ENCODE results near the gene RASL11A. TPM values are rescaled to one million over a fixed set of nuclear protein-coding genes. Genes with fewer than 3 reads are reported as not detected.

RASL11A gene
- total and polyA plus RNA-seq, 2 of the 13 experiments (the other 11 are each of a cell fraction or from before 2014, with no cell fraction given), result 3.0 to 4.1 TPM

DNA sequence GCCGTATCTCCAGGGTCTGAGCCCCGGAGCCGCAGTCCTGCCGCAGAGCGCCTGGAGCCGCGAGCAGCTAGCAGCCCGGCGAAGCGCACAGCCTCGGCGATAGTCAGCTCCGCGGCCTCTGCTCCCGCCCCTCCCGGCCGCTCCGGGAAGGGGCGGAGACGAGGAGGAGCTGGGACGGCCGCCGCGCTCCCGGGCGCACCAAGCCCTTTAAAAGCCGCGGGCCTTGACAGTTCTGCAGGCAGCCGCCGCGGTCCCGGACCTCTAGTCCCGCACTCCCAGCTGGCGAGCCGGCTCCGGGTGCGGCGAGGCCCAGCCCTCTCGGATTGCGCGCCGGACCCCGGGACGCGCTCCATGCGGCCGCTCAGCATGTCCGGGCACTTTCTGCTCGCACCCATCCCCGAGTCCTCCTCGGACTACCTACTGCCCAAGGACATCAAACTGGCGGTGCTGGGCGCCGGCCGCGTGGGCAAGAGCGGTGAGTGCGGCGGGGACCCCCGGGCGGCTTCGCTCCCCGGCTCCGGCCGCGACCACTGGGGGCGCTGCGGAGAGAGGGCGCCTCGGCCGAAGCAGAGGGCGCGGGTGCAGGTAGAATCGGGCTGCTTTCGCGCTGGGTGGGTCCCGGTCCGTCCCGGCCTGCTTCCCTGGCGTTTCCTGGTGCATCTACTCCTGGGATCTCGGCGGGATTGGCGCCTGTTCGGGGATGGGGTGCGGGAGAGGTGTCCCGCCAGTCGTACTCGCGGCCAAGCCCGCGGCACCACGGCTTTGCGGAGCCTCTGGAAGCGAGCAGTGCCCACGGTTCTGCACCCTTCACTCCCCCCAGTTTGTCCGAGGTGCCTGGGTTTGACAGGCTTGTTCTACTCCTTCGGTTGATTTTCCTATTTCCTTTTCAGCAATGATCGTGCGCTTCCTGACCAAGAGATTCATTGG lies at the start of gene RASL11A (continued):
- TF ChIP-seq ZNF737 (CRISPR knock-in tag; IDR thresholded peaks at IDR 0.05; ENCODE audit: borderline replicate concordance), result no peak
- no peak for TF ChIP-seq MBD4 (IDR thresholded peaks at IDR 0.05; ENCODE audit: borderline replicate concordance, low read length)
- TF ChIP-seq ZNF274 (CRISPR knock-in tag; IDR thresholded peaks at IDR 0.05), result peak; percentile 73
- no peak for TF ChIP-seq ZNF7 (CRISPR knock-in tag; IDR thresholded peaks at IDR 0.05)
- TF ChIP-seq FIP1L1 (IDR thresholded peaks at IDR 0.05; ENCODE audit: borderline replicate concordance, insufficient read depth, low read depth, low read length), result no peak
- no peak for TF ChIP-seq SCMH1 (CRISPR knock-in tag; IDR thresholded peaks at IDR 0.05; ENCODE audit: borderline replicate concordance)
- TF ChIP-seq, protein P1, sequence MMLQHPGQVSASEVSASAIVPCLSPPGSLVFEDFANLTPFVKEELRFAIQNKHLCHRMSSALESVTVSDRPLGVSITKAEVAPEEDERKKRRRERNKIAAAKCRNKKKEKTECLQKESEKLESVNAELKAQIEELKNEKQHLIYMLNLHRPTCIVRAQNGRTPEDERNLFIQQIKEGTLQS (CRISPR knock-in tag; IDR thresholded peaks at IDR 0.05), result no peak
- no peak for TF ChIP-seq ZNF639 (CRISPR knock-in tag; conservative IDR thresholded peaks at IDR 0.05)
- peak; percentile 89 for TF ChIP-seq KMT2A (CRISPR knock-in tag; IDR thresholded peaks at IDR 0.05)
- TF ChIP-seq CENPT (CRISPR knock-in tag; IDR thresholded peaks at IDR 0.05; ENCODE audit: low read depth), result no peak; the same call in 1 of the 2 replicates
- no peak for TF ChIP-seq TCF7 (IDR thresholded peaks at IDR 0.05; ENCODE audit: low read depth)
- peak; percentile 72; the same call in 1 of the 2 replicates for TF ChIP-seq ZNF230 (CRISPR knock-in tag; IDR thresholded peaks at IDR 0.05)
- TF ChIP-seq, protein P2, sequence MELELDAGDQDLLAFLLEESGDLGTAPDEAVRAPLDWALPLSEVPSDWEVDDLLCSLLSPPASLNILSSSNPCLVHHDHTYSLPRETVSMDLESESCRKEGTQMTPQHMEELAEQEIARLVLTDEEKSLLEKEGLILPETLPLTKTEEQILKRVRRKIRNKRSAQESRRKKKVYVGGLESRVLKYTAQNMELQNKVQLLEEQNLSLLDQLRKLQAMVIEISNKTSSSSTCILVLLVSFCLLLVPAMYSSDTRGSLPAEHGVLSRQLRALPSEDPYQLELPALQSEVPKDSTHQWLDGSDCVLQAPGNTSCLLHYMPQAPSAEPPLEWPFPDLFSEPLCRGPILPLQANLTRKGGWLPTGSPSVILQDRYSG (CRISPR knock-in tag; IDR thresholded peaks at IDR 0.05), result no peak
- TF ChIP-seq ZFP1 (CRISPR knock-in tag; IDR thresholded peaks at IDR 0.05), result no peak
- no peak for TF ChIP-seq ZNF280B (CRISPR knock-in tag; IDR thresholded peaks at IDR 0.05; ENCODE audit: borderline replicate concordance)
- no peak for TF ChIP-seq ARID2 (CRISPR knock-in tag; IDR thresholded peaks at IDR 0.05; ENCODE audit: borderline replicate concordance)
- no peak for TF ChIP-seq ZNF75D (CRISPR knock-in tag; IDR thresholded peaks at IDR 0.05; ENCODE audit: borderline replicate concordance)
- TF ChIP-seq, protein P3, sequence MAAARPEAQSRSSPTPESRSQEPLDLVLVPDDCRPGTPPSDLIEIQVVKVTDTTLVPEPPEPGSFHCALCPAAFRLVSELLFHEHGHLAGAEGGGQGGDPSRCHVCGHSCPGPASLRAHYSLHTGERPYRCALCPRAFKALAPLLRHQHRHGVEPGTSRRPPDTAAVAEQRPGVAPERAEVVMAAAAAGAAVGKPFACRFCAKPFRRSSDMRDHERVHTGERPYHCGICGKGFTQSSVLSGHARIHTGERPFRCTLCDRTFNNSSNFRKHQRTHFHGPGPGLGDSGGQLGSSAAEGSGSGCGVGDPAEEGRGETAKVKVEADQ (CRISPR knock-in tag; IDR thresholded peaks at IDR 0.05; ENCODE audit: borderline replicate concordance), result peak; percentile 86; the same call in 1 of the 2 replicates
- peak; percentile 77 for TF ChIP-seq DR1 (CRISPR knock-in tag; IDR thresholded peaks at IDR 0.05)
- peak; percentile 32; the same call in 1 of the 2 replicates for TF ChIP-seq TMF1 (CRISPR knock-in tag; IDR thresholded peaks at IDR 0.05; ENCODE audit: low read depth)
- TF ChIP-seq ATM (IDR thresholded peaks at IDR 0.05; ENCODE audit: borderline replicate concordance), result no peak
- TF ChIP-seq SMAD9 (CRISPR knock-in tag; IDR thresholded peaks at IDR 0.05), result no peak
- peak; percentile 67; the same call in 1 of the 2 replicates for TF ChIP-seq SP5 (CRISPR knock-in tag; IDR thresholded peaks at IDR 0.05; ENCODE audit: borderline replicate concordance, low read depth)
- TF ChIP-seq STAG1 (CRISPR knock-in tag; IDR thresholded peaks at IDR 0.05), result peak; percentile 39
- no peak for TF ChIP-seq ZNF776 (CRISPR knock-in tag; IDR thresholded peaks at IDR 0.05)
- peak; percentile 59 for TF ChIP-seq MXD4 (CRISPR knock-in tag; IDR thresholded peaks at IDR 0.05)
